Stimulated activated CD8-positive, alpha-beta memory T cell treated with anti-CD3 and anti-CD28 coated beads, Interleukin-4, amount 100 ng/mL, for 4 hours (primary cell): Measurements from ENCODE around the gene CYFIP2.

Experiments
- DNase-seq, 2 donors: peaks; one replicate each; pipeline ENCODE4 v3.0.0-alpha.2; 2020; ENCODE audit warnings: low read depth in 2 of 2, low spot score in 1 of 2

The CYFIP2 gene

GRCh38 chr5:157323107-157323706 is 57.3 kb downstream of the CYFIP2 start:
- DNase-seq, result no peak

GRCh38 chr5:157324237-157324636 is 58.3 kb downstream of the CYFIP2 start:
- no peak for DNase-seq

GRCh38 chr5:157326440-157327005 is 60.6 kb downstream of the CYFIP2 start:
- no peak for DNase-seq

GRCh38 chr5:157327771-157328170 is 61.8 kb downstream of the CYFIP2 start:
- DNase-seq, result no peak

GRCh38 chr5:157328277-157328912 is 62.5 kb downstream of the CYFIP2 start:
- DNase-seq, result peak in 1 of 2 donors; percentile 29

GRCh38 chr5:157331807-157332206 is 65.9 kb downstream of the CYFIP2 start:
- DNase-seq, result no peak

- DNase-seq, result no peak
These were observed 69.9 kb downstream of the CYFIP2 start for GRCh38 chr5:157335534-157336422.

GRCh38 chr5:157336423-157336744 is 70.5 kb downstream of the CYFIP2 start:
- DNase-seq, result no peak

GRCh38 chr5:157339409-157339808 is 73.5 kb downstream of the CYFIP2 start:
- DNase-seq, result no peak

- no peak for DNase-seq
These were observed 77.0 kb downstream of the CYFIP2 start for GRCh38 chr5:157342822-157343402.

GRCh38 chr5:157343842-157344790 is 78.2 kb downstream of the CYFIP2 start:
- no peak for DNase-seq

GRCh38 chr5:157345067-157345466 is 79.1 kb downstream of the CYFIP2 start:
- DNase-seq, result no peak

- DNase-seq, result no peak
These were observed 79.6 kb downstream of the CYFIP2 start for GRCh38 chr5:157345485-157345884.

- DNase-seq, result no peak
These were observed 81.6 kb downstream of the CYFIP2 start for GRCh38 chr5:157347301-157348048.

GRCh38 chr5:157348049-157348400 is 82.1 kb downstream of the CYFIP2 start:
- DNase-seq, result no peak

GRCh38 chr5:157350939-157351801 is 85.2 kb downstream of the CYFIP2 start:
- no peak for DNase-seq

- no peak for DNase-seq
These were observed 85.8 kb downstream of the CYFIP2 start for GRCh38 chr5:157351802-157352092.

- DNase-seq, result no peak
These were observed 86.9 kb downstream of the CYFIP2 start for GRCh38 chr5:157352756-157353340.

- no peak for DNase-seq
These were observed 88.9 kb downstream of the CYFIP2 start for GRCh38 chr5:157354800-157355199.
